Mucosa of descending colon (tissue), 3 donors: Measurements from ENCODE around the gene GAGE12F. TPM values are rescaled to one million over a fixed set of nuclear protein-coding genes. Genes with fewer than 3 reads are reported as not detected.

Experiments
- ATAC-seq: fragments of 200-7000 bp; cut with Tn5 transposase; one replicate; pipeline ENCODE4 v1.9.1; 2020; ENCODE audit warnings: mild to moderate bottlenecking, moderate library complexity
- DNase-seq, 3 donors: peaks; one replicate each; pipeline ENCODE4 v3.0.0-alpha.2; 2020
- H3K36me3 ChIP-seq: fragments of 200-600 bp; one replicate; pipeline ENCODE4 v1.8.0; 2021; ENCODE audit warnings: low read depth, mild to moderate bottlenecking
- H3K4me1 ChIP-seq: fragments of 200-600 bp; one replicate; pipeline ENCODE4 v1.8.0; 2021; ENCODE audit warnings: low read depth, mild to moderate bottlenecking
- H3K4me3 ChIP-seq: fragments of 200-600 bp; one replicate; pipeline ENCODE4 v1.8.0; 2021; ENCODE audit warnings: mild to moderate bottlenecking
- H3K9me3 ChIP-seq: fragments of 200-600 bp; one replicate; pipeline ENCODE4 v1.8.0; 2021; ENCODE audit warnings: mild to moderate bottlenecking
- intact Hi-C, 2 donors: fragments of 100-400 bp; cut with DNase I in 1 of 2; cut with micrococcal nuclease in 1 of 2; formaldehyde crosslinking; loops; one replicate each; pipeline versions ENCODE4 v1.11.0 to v1.11.1; 2022; cut with DNase I, micrococcal nuclease
- total RNA-seq, 3 donors: library from RNA; stranded (reverse); fragmentation: NEBNext Ultra II Directional in 2 of 3; extraction: Animal tissue kit (Norgen Biotek cat#: 25700) in 2 of 3; gene quantifications; one replicate each; pipeline versions ENCODE4 v1.2.1 to v1.2.4, GENCODE V29; 2021 to 2023
- TF ChIP-seq, protein P1 (sequence below): fragments of 200-600 bp; IDR thresholded peaks from one replicate; pipeline ENCODE4 v1.8.0; 2022; ENCODE audit warnings: antibody characterized with exemption, mild to moderate bottlenecking
- donor health status: DM: no; HTN: no; CAD: no; lungs with moderate emphysema.
- donor health status: DM: no; HTN: no; CAD: no.
- donor health status: DM: no; HTN: yes; CAD: no.

The GAGE12F gene
- total RNA-seq, 3 donors from 2014 or later, result not detected

DNA sequence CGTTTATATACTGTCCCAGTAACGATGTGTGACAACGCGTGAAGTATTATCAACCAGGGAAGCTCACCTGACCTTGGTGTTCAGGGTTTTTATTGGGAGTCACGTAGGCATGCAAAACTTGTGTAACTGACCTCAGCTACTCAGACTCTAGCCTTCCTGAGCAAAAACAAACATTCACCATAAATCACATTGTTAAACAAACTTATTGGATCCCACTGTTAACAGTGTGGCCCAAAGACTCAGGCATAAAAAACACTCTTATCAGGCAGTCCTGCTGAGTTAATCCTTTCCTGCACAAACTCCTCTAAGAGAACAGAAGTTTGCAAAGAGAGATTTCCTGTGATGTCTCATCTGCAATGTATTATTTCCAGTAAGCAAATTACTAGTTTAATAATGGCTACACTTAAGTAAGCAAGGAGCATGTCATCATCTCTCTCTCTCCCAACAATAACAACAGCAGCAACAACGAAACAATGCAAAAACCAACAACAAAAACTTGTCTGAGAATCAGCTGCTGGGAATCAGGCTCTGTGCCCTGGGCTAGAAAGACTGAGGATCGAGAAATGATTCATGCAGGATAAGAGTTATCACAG lies 50.2 kb downstream of the GAGE12F start:
- intact Hi-C loops, result no loop called here

More for the DNA sequence above, 50.2 kb downstream of the GAGE12F start:
- DNase-seq, result no peak
- H3K4me3 ChIP-seq, result no peak overlapping the region
- H3K36me3 ChIP-seq, result no peaks in the 10 kb centered on the region
- H3K4me1 ChIP-seq, result no peaks in the 10 kb centered on the region
- no peak for ATAC-seq
- H3K9me3 ChIP-seq, result no peaks in the 10 kb centered on the region
- TF ChIP-seq, protein P1, sequence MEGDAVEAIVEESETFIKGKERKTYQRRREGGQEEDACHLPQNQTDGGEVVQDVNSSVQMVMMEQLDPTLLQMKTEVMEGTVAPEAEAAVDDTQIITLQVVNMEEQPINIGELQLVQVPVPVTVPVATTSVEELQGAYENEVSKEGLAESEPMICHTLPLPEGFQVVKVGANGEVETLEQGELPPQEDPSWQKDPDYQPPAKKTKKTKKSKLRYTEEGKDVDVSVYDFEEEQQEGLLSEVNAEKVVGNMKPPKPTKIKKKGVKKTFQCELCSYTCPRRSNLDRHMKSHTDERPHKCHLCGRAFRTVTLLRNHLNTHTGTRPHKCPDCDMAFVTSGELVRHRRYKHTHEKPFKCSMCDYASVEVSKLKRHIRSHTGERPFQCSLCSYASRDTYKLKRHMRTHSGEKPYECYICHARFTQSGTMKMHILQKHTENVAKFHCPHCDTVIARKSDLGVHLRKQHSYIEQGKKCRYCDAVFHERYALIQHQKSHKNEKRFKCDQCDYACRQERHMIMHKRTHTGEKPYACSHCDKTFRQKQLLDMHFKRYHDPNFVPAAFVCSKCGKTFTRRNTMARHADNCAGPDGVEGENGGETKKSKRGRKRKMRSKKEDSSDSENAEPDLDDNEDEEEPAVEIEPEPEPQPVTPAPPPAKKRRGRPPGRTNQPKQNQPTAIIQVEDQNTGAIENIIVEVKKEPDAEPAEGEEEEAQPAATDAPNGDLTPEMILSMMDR, result no peak

Other genes with a start within 250 kb of the GAGE12F start
- gene GAGE12J, start 238.8 kb upstream of the GAGE12F start, total RNA-seq, result not detected
- not detected for gene GAGE13, start 229.3 kb upstream of the GAGE12F start, total RNA-seq
- gene GAGE12C, start 28.7 kb upstream of the GAGE12F start, total RNA-seq, result not detected
- not detected for gene GAGE12D, start 19.1 kb upstream of the GAGE12F start, total RNA-seq
- gene GAGE12E, start 9.6 kb upstream of the GAGE12F start, total RNA-seq, result not detected
- not detected for gene GAGE12G, start 9.6 kb downstream of the GAGE12F start, total RNA-seq
- gene GAGE12H, start 19.1 kb downstream of the GAGE12F start, total RNA-seq, result not detected
- gene GAGE2A, start 28.7 kb downstream of the GAGE12F start, total RNA-seq, result not detected
- not detected for gene GAGE1, start 38.2 kb downstream of the GAGE12F start, total RNA-seq
- not detected for gene PAGE1, start 135.1 kb downstream of the GAGE12F start, total RNA-seq